ENCODE measurements around the gene CLUH.

Gene CLUH, protein sequence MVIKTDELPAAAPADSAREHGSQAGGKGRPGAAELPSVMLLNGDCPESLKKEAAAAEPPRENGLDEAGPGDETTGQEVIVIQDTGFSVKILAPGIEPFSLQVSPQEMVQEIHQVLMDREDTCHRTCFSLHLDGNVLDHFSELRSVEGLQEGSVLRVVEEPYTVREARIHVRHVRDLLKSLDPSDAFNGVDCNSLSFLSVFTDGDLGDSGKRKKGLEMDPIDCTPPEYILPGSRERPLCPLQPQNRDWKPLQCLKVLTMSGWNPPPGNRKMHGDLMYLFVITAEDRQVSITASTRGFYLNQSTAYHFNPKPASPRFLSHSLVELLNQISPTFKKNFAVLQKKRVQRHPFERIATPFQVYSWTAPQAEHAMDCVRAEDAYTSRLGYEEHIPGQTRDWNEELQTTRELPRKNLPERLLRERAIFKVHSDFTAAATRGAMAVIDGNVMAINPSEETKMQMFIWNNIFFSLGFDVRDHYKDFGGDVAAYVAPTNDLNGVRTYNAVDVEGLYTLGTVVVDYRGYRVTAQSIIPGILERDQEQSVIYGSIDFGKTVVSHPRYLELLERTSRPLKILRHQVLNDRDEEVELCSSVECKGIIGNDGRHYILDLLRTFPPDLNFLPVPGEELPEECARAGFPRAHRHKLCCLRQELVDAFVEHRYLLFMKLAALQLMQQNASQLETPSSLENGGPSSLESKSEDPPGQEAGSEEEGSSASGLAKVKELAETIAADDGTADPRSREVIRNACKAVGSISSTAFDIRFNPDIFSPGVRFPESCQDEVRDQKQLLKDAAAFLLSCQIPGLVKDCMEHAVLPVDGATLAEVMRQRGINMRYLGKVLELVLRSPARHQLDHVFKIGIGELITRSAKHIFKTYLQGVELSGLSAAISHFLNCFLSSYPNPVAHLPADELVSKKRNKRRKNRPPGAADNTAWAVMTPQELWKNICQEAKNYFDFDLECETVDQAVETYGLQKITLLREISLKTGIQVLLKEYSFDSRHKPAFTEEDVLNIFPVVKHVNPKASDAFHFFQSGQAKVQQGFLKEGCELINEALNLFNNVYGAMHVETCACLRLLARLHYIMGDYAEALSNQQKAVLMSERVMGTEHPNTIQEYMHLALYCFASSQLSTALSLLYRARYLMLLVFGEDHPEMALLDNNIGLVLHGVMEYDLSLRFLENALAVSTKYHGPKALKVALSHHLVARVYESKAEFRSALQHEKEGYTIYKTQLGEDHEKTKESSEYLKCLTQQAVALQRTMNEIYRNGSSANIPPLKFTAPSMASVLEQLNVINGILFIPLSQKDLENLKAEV (N-terminal part only)

DNA sequence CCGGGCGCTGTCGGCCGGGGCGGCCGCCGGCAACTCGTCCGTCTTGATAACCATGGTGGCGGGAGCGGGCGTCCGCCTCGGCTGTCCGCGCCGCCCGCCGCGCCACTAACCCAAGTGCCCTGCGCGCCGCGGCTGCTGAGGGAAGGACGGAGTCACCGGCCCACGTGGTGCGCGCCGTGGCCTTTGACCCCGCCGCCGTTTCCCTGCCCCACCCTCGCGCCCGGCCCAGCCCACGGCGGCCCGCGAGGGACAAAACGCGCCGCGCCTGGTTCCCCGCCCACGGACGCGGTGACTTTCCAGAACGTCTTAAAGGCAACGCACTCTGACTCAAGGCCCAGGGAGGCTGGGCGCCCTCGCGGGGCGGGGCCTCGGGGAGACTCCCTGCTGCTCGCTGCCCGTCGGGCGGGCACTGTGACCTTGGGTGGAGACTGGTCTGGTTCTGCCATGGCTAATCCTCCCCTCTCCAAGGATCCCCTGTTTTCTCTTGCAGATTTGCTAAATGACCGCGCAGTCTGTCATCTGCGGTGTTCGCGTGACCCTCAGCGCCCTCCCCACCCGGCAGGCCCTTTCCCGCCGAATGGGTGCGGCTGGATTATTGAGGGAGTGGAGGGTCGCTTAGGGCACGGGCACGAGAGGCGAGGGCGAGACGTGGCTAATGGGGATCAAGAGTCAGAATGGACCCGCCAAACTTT is at the start of gene CLUH:
Gene CLUH, minus strand, starts transcription at position 157 of the 692 bp plus-strand sequence. Its CDS starts 103 bp downstream, at position 54.
- DNase-seq, result peak; percentile 69 to 80

DNA sequence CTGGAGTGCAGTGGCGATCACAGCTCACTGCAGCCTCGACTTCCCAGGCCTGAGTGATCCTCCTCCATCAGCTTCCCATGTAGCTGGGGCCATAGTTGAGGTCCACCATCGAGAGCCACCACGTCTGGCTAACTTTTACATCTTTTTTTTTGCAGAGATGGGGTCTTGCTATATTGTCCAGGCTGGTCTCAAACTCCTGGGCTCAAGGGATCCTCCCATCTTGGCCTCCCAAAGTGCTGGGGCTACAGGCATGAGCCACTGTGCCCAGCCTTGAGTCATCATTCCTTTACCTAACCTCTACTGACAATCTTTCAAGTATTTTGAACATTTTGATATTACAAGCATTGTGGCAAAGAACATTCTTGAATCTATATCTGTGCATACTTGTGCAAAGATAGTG is 47.3 kb upstream of the CLUH start:
- DNase-seq, result no peak

- DNase-seq, result no peak
Measured at GRCh38 chr17:2755891-2756724, 44.5 kb upstream of the CLUH start.

DNA sequence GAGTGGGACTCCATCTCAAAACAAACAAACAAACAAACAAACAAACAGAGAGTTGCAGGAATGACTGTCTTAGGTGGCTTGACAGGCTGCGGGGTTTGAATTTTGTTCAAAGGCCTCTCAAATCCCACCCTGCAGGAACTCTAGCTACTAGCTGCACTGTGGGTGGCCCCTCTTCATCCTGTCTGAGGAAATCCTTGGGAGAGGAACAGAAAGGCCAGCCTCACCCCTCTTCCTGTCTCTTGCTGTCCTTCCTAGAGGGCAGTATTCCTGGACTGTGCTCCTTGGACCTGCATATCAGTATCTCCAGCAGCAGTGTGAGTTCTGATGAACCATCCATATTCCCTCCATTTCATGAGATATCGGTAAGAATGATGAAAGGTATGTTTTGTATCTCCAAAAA is 39.9 kb upstream of the CLUH start:
- no peak for DNase-seq

DNA sequence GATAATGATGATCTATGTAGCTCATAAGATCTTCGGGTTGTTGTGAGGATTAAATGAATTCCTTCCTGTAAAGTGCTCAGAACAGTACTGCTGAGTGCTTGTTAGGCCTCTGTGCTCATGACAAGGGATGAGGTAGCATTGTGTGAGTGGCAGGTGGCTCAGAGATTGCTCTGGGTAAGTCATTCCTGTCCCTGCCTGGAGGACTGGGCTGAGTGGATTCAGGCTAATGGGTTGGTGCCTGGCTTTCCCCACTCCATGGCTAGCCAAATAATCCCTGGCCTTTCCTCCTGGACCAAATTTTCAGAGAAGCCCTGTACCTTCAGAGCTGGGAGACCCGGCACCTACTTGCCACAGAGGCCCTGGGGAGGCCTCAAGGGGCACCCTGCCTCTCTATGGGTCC is 39.2 kb upstream of the CLUH start:
- DNase-seq, result no peak

DNA sequence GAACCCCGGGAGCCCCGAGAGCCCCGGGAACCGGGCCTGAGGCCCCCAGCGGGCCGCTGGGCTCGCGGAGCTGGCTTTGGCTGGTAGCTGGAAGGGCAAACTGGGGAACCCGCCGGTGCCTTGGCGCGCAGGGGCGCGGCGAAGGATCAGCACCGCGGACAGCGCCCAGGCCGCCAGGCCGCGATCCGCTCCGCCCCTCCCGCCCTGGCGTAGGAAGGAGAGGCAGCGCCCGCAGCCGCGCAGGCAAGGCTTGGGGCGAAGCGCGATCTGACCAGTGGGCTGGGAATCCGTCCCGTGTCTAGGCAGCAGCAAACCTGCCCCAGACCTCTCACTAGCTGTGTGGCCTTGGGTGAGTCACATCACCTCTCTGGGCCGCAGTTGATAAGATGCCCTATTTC is 38.2 kb upstream of the CLUH start:
- peak; percentile 13 to 52 for DNase-seq

GRCh38 chr17:2749058-2749783 is 37.7 kb upstream of the CLUH start, which contains the start of gene CCDC92B:
TSS of gene CCDC92B (minus strand) at chr17:2749652. CDS start at chr17:2735145, 14,507 bp downstream.
- DNase-seq, result peak in 1 of 2 experiments; percentile 49

- DNase-seq, result no peak
Measured at GRCh38 chr17:2745317-2746037, 33.9 kb upstream of the CLUH start.

DNA sequence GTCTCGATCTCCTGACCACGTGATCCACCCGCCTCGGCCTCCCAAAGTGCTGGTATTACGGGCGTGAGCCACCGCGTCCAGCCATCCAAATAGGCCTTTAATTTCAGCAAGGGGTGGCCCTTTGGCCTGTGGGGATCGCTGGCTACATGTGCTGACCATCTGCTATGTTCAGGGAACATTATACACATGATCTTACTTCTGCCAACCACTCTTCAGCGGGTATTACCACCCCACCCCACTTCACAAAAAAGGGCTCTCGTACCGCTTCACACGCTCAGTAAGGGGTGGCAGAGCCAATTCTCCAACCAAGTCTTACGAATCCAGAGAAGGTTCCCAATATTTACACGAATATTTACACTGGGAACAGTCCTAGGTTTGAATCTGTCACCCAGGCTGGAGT is 26.1 kb upstream of the CLUH start:
- no peak for DNase-seq

DNA sequence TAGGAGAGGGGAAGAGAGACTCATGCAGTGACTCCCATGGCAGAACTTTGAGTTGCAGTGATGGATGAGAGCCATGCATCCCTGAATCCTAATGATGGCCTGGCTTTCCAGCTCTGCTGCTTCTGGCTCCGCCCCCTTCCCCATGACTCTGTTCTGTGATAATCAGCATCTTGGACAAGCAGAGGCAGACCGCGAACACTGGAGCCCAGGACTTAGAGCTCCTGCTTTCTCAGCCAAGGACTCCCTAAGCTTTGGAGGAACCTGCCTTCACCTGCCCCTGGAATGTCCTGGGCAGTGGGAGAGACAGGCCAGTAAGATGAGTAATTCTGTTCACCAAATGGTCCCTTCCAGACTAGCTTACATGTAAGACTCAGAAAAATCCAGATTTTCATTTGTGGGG is 25.4 kb upstream of the CLUH start:
- DNase-seq, result no peak

- no peak for DNase-seq
Measured at GRCh38 chr17:2735896-2736295, 24.3 kb upstream of the CLUH start.

DNA sequence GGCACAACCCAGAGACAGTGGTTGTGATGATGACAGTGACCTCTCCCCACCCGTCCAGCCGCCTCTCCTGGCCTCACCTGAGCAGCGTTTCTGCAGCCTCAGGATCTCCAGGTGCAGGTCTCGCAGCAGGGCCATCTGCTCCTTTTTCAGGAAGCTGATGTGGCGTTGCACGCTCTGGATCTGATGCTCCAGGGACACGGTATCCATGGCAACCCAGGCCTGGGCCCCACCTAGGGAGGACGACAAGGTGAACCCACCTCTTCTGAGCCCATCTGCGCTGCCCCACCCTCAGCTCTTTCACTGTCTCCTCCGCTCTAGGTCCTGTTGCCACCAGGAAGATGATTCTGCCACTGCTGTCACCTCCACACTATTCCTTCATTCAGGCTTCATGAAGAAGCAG is 23.4 kb upstream of the CLUH start:
- no peak for DNase-seq

DNA sequence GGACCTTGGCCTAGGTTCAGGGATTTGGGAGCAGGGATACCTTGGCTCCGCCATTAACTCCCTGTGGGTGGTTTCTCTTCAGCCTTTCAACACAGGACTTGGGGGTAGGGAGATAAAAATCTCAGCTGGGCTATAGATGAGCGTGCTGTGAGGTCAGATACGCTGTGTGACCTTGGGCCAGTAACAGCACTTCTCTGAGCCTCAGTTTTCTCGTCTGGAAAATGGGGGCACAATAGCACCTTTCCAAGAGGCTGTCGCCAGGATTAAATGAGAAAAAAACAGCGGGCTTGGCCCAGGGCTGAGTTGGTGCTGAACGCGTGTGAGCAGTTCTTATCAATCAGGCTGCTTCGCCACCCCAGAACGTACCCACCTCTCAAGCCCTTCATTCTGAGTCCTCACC is 20.2 kb upstream of the CLUH start:
- no peak for DNase-seq

GRCh38 chr17:2730764-2731353 is 19.3 kb upstream of the CLUH start:
- no peak for DNase-seq

DNA sequence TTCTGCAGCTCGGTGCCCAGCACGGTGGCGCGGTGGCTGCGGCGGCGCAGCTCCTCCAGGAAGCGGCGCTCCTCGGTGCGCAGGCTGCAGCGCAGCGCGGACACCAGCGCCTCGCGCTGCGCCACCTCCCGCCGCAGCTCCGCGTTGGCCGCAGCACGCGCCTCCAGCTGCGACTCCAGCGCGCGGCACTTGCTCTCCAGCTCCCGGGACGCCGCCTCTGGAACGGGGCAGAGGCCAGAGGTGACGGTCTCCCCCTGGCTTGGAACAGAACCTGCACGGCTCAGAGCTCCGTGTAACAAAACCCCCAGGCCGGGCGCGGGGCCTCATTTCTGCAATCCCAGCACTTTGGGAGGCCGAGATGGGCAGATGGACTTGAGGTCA is 13.2 kb upstream of the CLUH start:
- DNase-seq, result no peak

DNA sequence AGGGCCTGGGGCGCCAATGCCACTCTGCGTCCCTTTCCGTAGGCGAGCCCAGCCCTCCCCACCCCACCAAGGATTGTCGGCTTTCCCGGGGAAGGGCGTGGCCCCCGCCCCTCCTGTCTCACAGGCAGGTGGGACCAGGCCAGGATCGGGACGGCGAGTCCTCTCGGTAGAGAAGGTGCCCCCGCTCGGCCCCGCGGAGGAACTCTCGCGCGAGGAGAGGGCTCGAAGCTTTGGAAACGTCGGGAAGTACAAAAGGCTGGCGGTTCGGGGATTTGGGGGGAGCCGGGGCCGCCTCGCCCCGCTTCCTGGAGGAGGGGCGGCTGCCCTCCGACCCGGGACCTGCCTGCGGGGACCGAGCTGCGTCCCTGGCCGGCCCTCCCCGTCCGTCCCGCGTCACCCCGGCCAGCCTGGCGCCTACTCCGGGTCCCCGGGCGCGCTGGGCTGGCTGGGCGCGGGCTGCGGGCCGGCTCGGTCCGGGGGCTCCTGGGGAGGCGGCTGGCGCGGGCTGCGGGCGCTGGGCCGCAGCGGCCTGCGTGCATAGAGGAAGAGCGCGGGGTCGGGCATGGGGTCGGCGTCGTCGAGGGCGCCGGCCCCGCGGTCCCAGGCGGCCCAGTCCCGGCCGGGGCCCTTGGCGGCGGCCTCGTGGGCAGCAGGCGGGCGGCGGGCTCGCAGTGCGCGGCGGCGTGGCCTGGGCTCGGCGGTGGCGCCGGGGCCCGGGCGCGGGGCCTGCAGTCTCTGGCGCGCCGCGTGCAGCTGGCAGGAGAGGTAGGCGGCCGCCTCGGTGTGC is 12.6 kb upstream of the CLUH start:
- DNase-seq, result no peak

DNA sequence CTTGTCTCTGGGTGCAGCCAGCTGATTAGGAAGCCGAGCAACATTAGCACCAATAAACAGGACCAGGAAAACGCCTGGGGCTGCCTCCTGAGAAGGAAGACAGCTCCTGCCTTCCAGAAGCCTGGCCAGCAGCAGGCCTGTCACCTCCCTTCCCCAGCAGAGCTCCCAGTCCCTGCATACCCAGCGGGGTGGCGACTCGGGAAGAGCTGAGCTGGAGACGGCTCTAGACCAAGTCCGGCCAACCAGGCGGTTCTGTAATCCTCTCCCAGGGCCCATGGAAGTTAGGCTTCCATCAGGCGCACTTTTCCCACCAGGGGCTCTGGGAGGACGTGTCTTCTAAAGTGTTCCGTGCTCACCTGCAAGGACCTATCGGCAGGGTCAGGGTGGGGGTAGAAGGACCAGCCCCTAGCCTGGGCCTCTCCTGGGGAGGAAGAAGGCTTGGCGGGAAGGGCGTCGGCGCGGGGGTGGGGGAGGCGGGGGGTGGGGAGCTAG is 12.0 kb upstream of the CLUH start:
- DNase-seq, result no peak

DNA sequence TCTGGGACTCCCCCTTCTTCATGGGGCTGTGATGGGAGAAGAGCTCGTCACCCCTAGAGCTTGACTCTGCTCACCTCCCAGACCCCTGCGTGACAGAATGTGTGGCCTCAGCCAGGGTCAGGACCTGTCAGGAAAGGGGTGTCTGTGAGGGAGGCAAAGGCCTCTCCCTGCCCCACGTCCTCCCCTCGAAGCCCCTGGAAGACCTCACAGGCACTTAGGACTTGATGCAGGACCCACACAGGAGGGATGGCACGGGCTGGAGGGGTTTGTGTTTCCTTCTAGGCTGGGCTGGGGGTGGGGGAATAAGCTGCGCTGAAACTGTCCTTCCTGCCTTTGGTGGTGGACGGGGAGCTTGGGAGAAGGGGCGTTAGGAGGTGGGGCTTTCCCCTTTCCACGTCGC is 11.0 kb upstream of the CLUH start:
- DNase-seq, result no peak

- DNase-seq, result no peak
Measured at GRCh38 chr17:2721603-2722002, 10.0 kb upstream of the CLUH start.
